CD4-positive, CD25-positive, alpha-beta regulatory T cell (primary cell): Measurements from ENCODE around the gene SLC24A3. TPM values are rescaled to one million over a fixed set of nuclear protein-coding genes. Genes with fewer than 3 reads are reported as not detected.

Source experiments
- ATAC-seq, 2 donors: fragments of 150-1000 bp; cut with Tn5 transposase; one replicate each; pipeline ENCODE4 v1.10.0; 2021; ENCODE audit warnings: low read depth in 2 of 2, moderate number of reproducible peaks in 2 of 2, moderate library complexity in 1 of 2
- DNase-seq, 3 donors: peaks; one replicate each; pipeline versions ENCODE4 v3.0.0 to v3.0.0-alpha.2; 2012 to 2022; ENCODE audit warnings: mixed read lengths in 1 of 3
- H3K27ac ChIP-seq: one replicate; pipeline ENCODE4 v1.7.0; 2013; ENCODE audit warnings: mild to moderate bottlenecking, low read length; ENCODE audit not compliant: insufficient read depth, poor library complexity, severe bottlenecking
- H3K27me3 ChIP-seq: one replicate; pipeline ENCODE4 v1.7.0; 2013; ENCODE audit warnings: low read length; ENCODE audit not compliant: control insufficient read depth, insufficient read depth
- H3K36me3 ChIP-seq: one replicate; pipeline ENCODE4 v1.7.0; 2013; ENCODE audit warnings: mild to moderate bottlenecking, low read length, moderate library complexity; ENCODE audit not compliant: control insufficient read depth, insufficient read depth
- H3K4me1 ChIP-seq: 2 replicates; pipeline ENCODE4 v1.7.0; 2013; ENCODE audit warnings: mild to moderate bottlenecking, low read length; ENCODE audit not compliant: insufficient read depth, control insufficient read depth, poor library complexity, severe bottlenecking
- H3K4me3 ChIP-seq: one replicate; pipeline ENCODE4 v1.7.0; 2013; ENCODE audit warnings: low read depth, mild to moderate bottlenecking, low read length, moderate library complexity
- H3K9me3 ChIP-seq, 2 experiments: 1 replicate in 1 of 2; 2 replicates in 1 of 2; pipeline ENCODE4 v1.7.0; 2013; ENCODE audit warnings: low read length in 2 of 2, mild to moderate bottlenecking in 1 of 2, moderate library complexity in 1 of 2; ENCODE audit not compliant: control insufficient read depth in 2 of 2
- H3K27ac Mint-ChIP-seq, 3 donors: one replicate each; pipeline ENCODE4 v1.8.0; 2020 to 2022; ENCODE audit warnings: mild to moderate bottlenecking in 3 of 3, mixed read lengths in 3 of 3, moderate library complexity in 2 of 3
- H3K27me3 Mint-ChIP-seq: one replicate; pipeline ENCODE4 v1.8.0; 2022; ENCODE audit warnings: mild to moderate bottlenecking, mixed read lengths
- H3K36me3 Mint-ChIP-seq: one replicate; pipeline ENCODE4 v1.8.0; 2020; ENCODE audit warnings: mixed read lengths
- H3K4me1 Mint-ChIP-seq, 4 donors: one replicate each; pipeline ENCODE4 v1.8.0; 2020 to 2022; ENCODE audit warnings: mixed read lengths in 4 of 4, mild to moderate bottlenecking in 1 of 4
- H3K4me3 Mint-ChIP-seq, 4 donors: one replicate each; pipeline ENCODE4 v1.8.0; 2020 to 2022; ENCODE audit warnings: mild to moderate bottlenecking in 4 of 4, mixed read lengths in 4 of 4, moderate library complexity in 3 of 4
- H3K9me3 Mint-ChIP-seq, 7 donors: one replicate each; pipeline ENCODE4 v1.8.0; 2020 to 2022; ENCODE audit warnings: mixed read lengths in 7 of 7, mild to moderate bottlenecking in 3 of 7, moderate library complexity in 2 of 7
- polyA plus RNA-seq, 4 donors: library from polyadenylated mRNA; unstranded; fragments of 300-500 nt; fragmentation: Illumina TruSeq; gene quantifications; one replicate each; pipeline ENCODE4 v1.2.3, GENCODE V29; 2021
- total RNA-seq: library from RNA; stranded (reverse); gene quantifications from one replicate; pipeline ENCODE4 v1.2.3, GENCODE V29; 2022

Gene SLC24A3
- total and polyA plus RNA-seq, 5 donors from 2014 or later, result 0.25 TPM; not detected in 4

DNA sequence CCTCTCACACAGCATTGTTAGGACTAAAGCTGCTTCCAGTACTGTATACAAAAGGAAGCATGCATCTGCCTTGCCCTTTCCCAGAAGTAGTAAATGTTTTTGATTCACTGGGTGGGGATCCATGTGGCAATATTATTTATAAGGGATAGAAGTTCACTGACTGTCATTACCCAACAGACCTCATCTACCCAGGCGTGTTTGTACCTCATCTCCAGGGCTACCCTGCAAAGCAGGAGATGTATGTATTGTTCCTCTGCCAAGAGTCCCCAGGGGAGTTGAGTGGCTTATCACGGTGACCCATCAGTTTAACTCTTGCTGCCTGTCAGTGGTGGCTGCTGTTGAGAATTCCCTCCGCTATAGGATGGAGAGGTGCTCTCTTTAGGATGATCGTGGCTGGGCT lies 42.5 kb downstream of the SLC24A3 start:
- Histone ChIP-seq H3K27ac (no peak overlapping the region), H3K27me3 (no peaks in the 10 kb centered on the region), H3K9me3 (no peaks in the 10 kb centered on the region), H3K36me3 (no peaks in the 10 kb centered on the region), H3K4me3 (no peak overlapping the region), H3K4me1 (no peaks in the 10 kb centered on the region)
- Mint-ChIP-seq H3K9me3 (peaks cover 0 to 2% (median 0%) of the 10 kb centered on the region in 7 donors), H3K36me3 (no peaks in the 10 kb centered on the region), H3K4me3 (no peak overlapping the region), H3K4me1 (no peaks in the 10 kb centered on the region), H3K27ac (no peak overlapping the region), H3K27me3 (no peaks in the 10 kb centered on the region)
- ATAC-seq (no peak), DNase-seq (no peak)

DNA sequence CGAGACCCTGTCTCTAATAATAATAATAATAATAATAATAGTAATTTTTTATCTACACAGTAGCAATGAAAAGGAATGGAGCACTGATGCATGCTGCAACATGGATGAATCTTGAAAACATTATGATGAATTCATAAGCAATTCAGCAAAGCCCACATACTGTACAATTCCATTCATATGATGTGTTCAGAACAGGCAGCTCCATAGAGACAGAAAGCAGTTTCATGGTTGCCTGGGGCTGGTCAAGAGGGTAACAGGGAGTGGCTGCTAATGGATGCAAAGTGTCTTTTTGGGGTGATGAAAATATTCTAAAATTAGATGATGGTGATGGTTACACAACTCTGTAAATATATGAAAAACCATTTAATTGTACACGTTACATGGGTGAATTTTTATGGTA lies 43.6 kb downstream of the SLC24A3 start:
- Histone ChIP-seq H3K4me3 (no peak overlapping the region), H3K4me1 (no peaks in the 10 kb centered on the region), H3K9me3 (no peaks in the 10 kb centered on the region), H3K27ac (no peak overlapping the region), H3K36me3 (no peaks in the 10 kb centered on the region), H3K27me3 (no peaks in the 10 kb centered on the region)
- DNase-seq, result no peak
- Mint-ChIP-seq H3K27me3 (no peaks in the 10 kb centered on the region), H3K9me3 (peaks cover 0 to 2% (median 0%) of the 10 kb centered on the region in 7 donors), H3K4me1 (peaks cover 0 to 2% (median 0%) of the 10 kb centered on the region in 4 donors), H3K36me3 (no peaks in the 10 kb centered on the region), H3K4me3 (no peak overlapping the region), H3K27ac (no peak overlapping the region)
- no peak for ATAC-seq

GRCh38 chr20:19256906-19257595 lies 44.6 kb downstream of the SLC24A3 start:
- H3K27me3 Mint-ChIP-seq, result no peaks in the 10 kb centered on the region

DNA sequence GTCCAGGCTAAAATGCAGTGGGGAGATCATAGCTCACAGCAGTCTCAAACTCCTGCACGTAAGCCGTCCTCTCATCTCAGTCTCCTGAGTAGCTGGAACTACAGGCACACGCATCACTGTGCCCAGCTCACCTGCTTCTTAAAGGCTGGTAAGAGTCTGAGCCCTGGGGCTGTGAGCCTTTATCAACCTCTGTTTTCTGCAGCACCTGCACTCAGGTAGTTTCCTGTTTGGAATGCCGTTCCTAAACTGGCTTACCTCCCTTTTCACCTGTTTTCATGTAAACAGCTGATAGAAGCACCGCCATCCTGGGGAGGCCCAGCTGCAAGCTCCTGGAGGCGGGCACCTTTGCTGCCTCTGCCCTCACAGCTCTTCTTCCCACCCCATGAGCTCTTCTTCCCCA lies 45.4 kb downstream of the SLC24A3 start:
- Histone ChIP-seq H3K4me1 (no peaks in the 10 kb centered on the region), H3K27ac (no peak overlapping the region), H3K36me3 (no peaks in the 10 kb centered on the region), H3K4me3 (no peak overlapping the region), H3K27me3 (no peaks in the 10 kb centered on the region), H3K9me3 (no peaks in the 10 kb centered on the region)
- Mint-ChIP-seq H3K36me3 (no peaks in the 10 kb centered on the region), H3K27ac (no peak overlapping the region), H3K9me3 (peaks cover 0 to 2% (median 0%) of the 10 kb centered on the region in 7 donors), H3K4me1 (peaks cover 0 to 2% (median 0%) of the 10 kb centered on the region in 4 donors), H3K27me3 (no peaks in the 10 kb centered on the region), H3K4me3 (no peak overlapping the region)
- ATAC-seq, result no peak
- DNase-seq, result no peak

More at GRCh38 chr20:19256906-19257595, 44.6 kb downstream of the SLC24A3 start:
- H3K4me3 Mint-ChIP-seq, result no peak overlapping the region
- DNase-seq (no peak), ATAC-seq (no peak)
- H3K27ac Mint-ChIP-seq, result no peak overlapping the region
- no peaks in the 10 kb centered on the region for H3K9me3 ChIP-seq
- H3K4me3 ChIP-seq, result no peak overlapping the region
- H3K9me3 Mint-ChIP-seq, result peaks cover 0 to 2% (median 0%) of the 10 kb centered on the region in 7 donors
- no peaks in the 10 kb centered on the region for H3K36me3 Mint-ChIP-seq
- no peaks in the 10 kb centered on the region for H3K4me1 ChIP-seq
- H3K4me1 Mint-ChIP-seq, result peaks cover 0 to 2% (median 0%) of the 10 kb centered on the region in 4 donors
- no peak overlapping the region for H3K27ac ChIP-seq
- H3K27me3 ChIP-seq, result no peaks in the 10 kb centered on the region
- H3K36me3 ChIP-seq, result no peaks in the 10 kb centered on the region

DNA sequence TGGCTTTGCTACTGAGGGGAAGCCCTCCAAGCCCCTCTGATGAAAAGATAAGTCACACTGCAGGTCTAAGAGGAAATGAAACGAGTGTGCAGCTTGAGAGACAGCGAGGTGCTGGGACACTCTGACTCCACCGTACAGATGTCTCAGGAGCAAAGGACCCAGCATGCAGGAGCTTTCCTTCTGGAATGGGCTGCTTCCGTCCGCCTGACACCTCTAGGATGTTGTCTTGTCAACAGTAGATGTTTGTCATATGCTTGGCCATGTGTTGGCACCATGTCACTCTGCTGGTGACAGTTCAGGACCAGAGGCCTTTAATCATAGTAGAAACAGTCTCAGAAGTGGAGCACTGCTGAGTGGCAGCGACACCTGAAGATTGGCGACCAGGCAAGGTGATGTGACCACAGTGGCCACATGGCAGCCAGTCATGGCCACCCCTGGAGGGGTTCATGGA lies 46.7 kb downstream of the SLC24A3 start:
- no peak overlapping the region for H3K27ac Mint-ChIP-seq

DNA sequence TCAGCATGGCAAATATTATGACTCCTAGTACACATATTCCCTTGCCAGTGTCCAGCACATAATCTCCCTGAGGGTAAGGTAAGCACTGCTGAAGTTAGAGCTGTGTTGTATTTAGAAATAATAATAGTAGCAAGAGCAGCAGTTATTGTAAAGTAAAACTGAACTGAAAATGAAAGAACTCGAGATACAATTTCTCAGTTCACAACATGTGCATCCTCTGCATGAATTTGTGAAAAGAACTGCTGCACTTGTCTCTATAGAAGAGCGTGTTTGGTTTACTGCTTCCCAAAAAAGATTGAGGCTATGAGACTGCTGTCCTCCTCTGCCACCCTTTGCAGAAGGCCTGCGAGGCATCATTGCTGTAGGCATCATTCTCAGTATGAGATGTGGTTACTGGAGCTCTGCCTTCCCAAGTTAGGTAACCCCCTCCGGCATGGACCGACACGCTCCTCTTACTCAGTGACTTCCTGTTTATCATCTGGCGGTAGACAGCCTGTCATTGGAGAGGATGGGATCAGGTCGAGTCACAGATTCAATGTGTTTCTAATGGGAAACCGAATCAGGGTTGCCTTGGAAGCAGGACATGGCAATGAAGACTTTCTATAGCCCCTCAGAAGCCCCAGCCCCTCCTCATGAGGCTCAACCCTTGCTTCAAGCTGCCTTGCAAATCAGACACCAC lies 48.1 kb downstream of the SLC24A3 start:
- Histone ChIP-seq H3K27me3 (no peaks in the 10 kb centered on the region), H3K4me1 (no peaks in the 10 kb centered on the region), H3K27ac (no peak overlapping the region), H3K9me3 (no peaks in the 10 kb centered on the region), H3K36me3 (no peaks in the 10 kb centered on the region), H3K4me3 (no peak overlapping the region)
- ATAC-seq (no peak), DNase-seq (no peak)
- no peak overlapping the region for H3K27ac Mint-ChIP-seq
- H3K36me3 Mint-ChIP-seq, result no peaks in the 10 kb centered on the region
- H3K4me3 Mint-ChIP-seq, result no peak overlapping the region
- peaks cover 0 to 2% (median 0%) of the 10 kb centered on the region in 7 donors for H3K9me3 Mint-ChIP-seq
- peaks cover 0 to 2% (median 0%) of the 10 kb centered on the region in 4 donors for H3K4me1 Mint-ChIP-seq
- H3K27me3 Mint-ChIP-seq, result no peaks in the 10 kb centered on the region

More for the DNA sequence above, 46.7 kb downstream of the SLC24A3 start:
- no peak for ATAC-seq
- DNase-seq, result no peak
- Mint-ChIP-seq H3K36me3 (no peaks in the 10 kb centered on the region), H3K4me1 (peaks cover 0 to 2% (median 0%) of the 10 kb centered on the region in 4 donors), H3K4me3 (no peak overlapping the region), H3K9me3 (no peaks in the 10 kb centered on the region), H3K27me3 (no peaks in the 10 kb centered on the region)
- Histone ChIP-seq H3K4me3 (no peak overlapping the region), H3K36me3 (no peaks in the 10 kb centered on the region), H3K4me1 (no peaks in the 10 kb centered on the region), H3K27ac (no peak overlapping the region), H3K9me3 (no peaks in the 10 kb centered on the region), H3K27me3 (no peaks in the 10 kb centered on the region)

- Histone ChIP-seq H3K4me1 (no peaks in the 10 kb centered on the region), H3K27ac (no peak overlapping the region), H3K27me3 (no peaks in the 10 kb centered on the region), H3K4me3 (no peak overlapping the region), H3K9me3 (no peaks in the 10 kb centered on the region), H3K36me3 (no peaks in the 10 kb centered on the region)
- no peaks in the 10 kb centered on the region for H3K36me3 Mint-ChIP-seq
- H3K4me3 Mint-ChIP-seq, result no peak overlapping the region
- H3K27ac Mint-ChIP-seq, result no peak overlapping the region
- DNase-seq (no peak), ATAC-seq (no peak)
- H3K27me3 Mint-ChIP-seq, result no peaks in the 10 kb centered on the region
- peaks cover 0 to 2% (median 0%) of the 10 kb centered on the region in 4 donors for H3K4me1 Mint-ChIP-seq
- H3K9me3 Mint-ChIP-seq, result peaks cover 0 to 2% (median 0%) of the 10 kb centered on the region in 7 donors
Measured at GRCh38 chr20:19264191-19264590, 51.7 kb downstream of the SLC24A3 start.
